Endothelial cell (in vitro differentiated cells): ENCODE measurements around the gene EML4. TPM values are rescaled to one million over a fixed set of nuclear protein-coding genes. Genes with fewer than 3 reads are reported as not detected.

Experiments
- DNase-seq: peaks from one replicate; pipeline ENCODE4 v3.0.0; 2021; ENCODE audit warnings: low spot score
- H3K27ac Mint-ChIP-seq: one replicate; pipeline ENCODE4 v1.8.0; 2021; ENCODE audit warnings: mixed read lengths, inconsistent platforms; ENCODE audit not compliant: unreplicated experiment
- H3K27me3 Mint-ChIP-seq: one replicate; pipeline ENCODE4 v1.8.0; 2021; ENCODE audit warnings: mild to moderate bottlenecking, moderate library complexity, mixed read lengths, inconsistent platforms; ENCODE audit not compliant: unreplicated experiment
- H3K36me3 Mint-ChIP-seq: one replicate; pipeline ENCODE4 v1.8.0; 2021; ENCODE audit warnings: mild to moderate bottlenecking, low read depth, mixed read lengths, inconsistent platforms; ENCODE audit not compliant: unreplicated experiment
- H3K4me1 Mint-ChIP-seq: one replicate; pipeline ENCODE4 v1.8.0; 2021; ENCODE audit warnings: mild to moderate bottlenecking, mixed read lengths, inconsistent platforms; ENCODE audit not compliant: unreplicated experiment
- H3K4me3 Mint-ChIP-seq: one replicate; pipeline ENCODE4 v1.8.0; 2021; ENCODE audit warnings: mild to moderate bottlenecking, mixed read lengths, inconsistent platforms; ENCODE audit not compliant: unreplicated experiment
- H3K9me3 Mint-ChIP-seq: one replicate; pipeline ENCODE4 v1.8.0; 2021; ENCODE audit warnings: mixed read lengths, inconsistent platforms; ENCODE audit not compliant: unreplicated experiment
- total RNA-seq: library from RNA; stranded (reverse); fragmentation: NEBNext Ultra II Directional; extraction: Animal tissue kit (Norgen Biotek cat#: 25700); gene quantifications from one replicate; pipeline ENCODE4 v1.2.1, GENCODE V29; 2021; ENCODE audit not compliant: unreplicated experiment
- TF ChIP-seq, protein P1 (sequence below): fragments of 200-600 bp; sonication (generic); IDR thresholded peaks from one replicate; pipeline ENCODE4 v1.5.0; 2021; ENCODE audit warnings: antibody characterized with exemption; ENCODE audit not compliant: unreplicated experiment

Gene EML4
- total RNA-seq, 1 donor from 2014 or later, result 49.7 TPM

DNA sequence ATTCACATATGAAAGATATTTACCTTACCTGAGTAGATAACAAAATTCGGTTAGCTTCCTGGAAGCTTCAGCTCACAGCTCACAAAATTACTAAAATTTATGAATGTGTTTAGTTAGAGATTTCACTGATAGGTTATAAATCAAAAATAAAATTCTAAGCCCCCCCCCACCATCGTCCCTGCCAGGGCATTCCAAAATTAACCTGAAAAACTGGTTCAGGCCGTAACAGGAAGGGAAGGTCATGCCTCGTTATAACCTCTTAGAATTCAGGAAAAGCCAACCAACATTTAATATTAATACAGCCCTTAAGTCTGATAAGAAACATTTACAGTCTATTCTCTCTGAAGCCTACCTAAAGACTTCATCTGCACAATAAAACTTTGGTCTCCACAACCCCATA, 143.0 kb downstream of the EML4 start:
- Mint-ChIP-seq H3K4me1 (peaks cover 3% of the 10 kb centered on the region), H3K9me3 (no peaks in the 10 kb centered on the region), H3K27ac (peak overlapping the region; percentile 52), H3K4me3 (no peak overlapping the region), H3K36me3 (no peaks in the 10 kb centered on the region), H3K27me3 (no peaks in the 10 kb centered on the region)
- TF ChIP-seq, protein P1, sequence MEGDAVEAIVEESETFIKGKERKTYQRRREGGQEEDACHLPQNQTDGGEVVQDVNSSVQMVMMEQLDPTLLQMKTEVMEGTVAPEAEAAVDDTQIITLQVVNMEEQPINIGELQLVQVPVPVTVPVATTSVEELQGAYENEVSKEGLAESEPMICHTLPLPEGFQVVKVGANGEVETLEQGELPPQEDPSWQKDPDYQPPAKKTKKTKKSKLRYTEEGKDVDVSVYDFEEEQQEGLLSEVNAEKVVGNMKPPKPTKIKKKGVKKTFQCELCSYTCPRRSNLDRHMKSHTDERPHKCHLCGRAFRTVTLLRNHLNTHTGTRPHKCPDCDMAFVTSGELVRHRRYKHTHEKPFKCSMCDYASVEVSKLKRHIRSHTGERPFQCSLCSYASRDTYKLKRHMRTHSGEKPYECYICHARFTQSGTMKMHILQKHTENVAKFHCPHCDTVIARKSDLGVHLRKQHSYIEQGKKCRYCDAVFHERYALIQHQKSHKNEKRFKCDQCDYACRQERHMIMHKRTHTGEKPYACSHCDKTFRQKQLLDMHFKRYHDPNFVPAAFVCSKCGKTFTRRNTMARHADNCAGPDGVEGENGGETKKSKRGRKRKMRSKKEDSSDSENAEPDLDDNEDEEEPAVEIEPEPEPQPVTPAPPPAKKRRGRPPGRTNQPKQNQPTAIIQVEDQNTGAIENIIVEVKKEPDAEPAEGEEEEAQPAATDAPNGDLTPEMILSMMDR, result no peak
- DNase-seq, result no peak

DNA sequence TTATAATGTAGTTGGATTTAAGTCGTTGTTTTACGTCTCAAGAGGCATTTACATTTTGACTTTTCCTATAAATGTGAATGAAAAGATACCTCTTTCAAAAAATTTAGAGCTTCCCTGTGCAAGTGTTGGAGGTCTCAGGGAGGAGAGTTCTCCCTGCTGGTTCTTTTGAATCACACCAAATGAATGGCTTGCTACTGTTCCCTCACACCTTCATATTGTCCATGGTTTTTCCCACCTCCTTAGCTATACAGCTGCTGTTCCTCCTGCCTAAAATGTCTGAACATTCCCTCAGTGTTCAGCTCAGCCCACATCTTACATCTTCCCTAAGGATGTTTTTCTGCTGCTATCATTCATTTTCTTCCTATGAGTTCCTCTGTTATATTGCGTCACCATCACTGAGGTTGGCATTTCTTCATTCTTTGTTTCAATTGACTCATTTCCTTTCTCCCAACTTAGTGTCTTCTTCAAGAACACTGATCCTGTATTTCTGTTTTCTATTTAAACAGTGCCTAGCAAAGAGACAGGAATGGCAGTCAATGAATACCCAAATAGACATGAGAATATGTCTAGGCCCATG, 145.8 kb downstream of the EML4 start:
- no peaks in the 10 kb centered on the region for H3K9me3 Mint-ChIP-seq
- TF ChIP-seq, protein P1, result no peak
- H3K27ac Mint-ChIP-seq, result no peak overlapping the region
- H3K27me3 Mint-ChIP-seq, result no peaks in the 10 kb centered on the region
- no peak overlapping the region for H3K4me3 Mint-ChIP-seq
- H3K4me1 Mint-ChIP-seq, result peaks cover 3% of the 10 kb centered on the region
- DNase-seq, result no peak
- H3K36me3 Mint-ChIP-seq, result no peaks in the 10 kb centered on the region

DNA sequence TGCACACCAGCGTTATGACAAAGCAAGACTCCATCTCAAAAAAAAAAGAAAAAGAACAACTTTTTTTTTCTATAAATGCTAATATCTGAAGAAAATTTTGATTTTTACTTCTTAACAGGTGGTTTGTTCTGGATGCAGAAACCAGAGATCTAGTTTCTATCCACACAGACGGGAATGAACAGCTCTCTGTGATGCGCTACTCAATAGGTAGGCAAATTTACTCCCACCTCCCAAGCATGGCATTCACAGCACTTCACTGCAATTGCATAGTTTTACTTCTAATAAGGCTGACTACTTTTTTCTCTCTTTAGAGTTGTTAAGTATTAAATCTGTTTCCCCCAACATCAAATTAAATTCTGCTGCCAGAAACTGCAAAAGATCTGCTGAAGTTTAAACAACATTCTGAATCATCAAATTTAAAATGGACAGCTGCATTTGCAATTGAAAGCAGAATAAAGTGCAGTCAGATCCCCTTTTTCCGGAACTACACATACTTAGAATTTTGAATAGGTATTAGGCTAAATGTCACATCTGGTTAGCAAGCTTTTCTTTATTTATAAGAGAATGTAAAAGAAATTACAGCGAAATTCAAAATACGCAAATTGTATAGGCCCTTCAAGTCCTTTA, 146.8 kb downstream of the EML4 start:
- Mint-ChIP-seq H3K4me1 (peaks cover 3% of the 10 kb centered on the region), H3K36me3 (no peaks in the 10 kb centered on the region), H3K9me3 (no peaks in the 10 kb centered on the region), H3K27ac (no peak overlapping the region), H3K27me3 (no peaks in the 10 kb centered on the region), H3K4me3 (no peak overlapping the region)
- no peak for DNase-seq
- TF ChIP-seq, protein P1, result no peak

DNA sequence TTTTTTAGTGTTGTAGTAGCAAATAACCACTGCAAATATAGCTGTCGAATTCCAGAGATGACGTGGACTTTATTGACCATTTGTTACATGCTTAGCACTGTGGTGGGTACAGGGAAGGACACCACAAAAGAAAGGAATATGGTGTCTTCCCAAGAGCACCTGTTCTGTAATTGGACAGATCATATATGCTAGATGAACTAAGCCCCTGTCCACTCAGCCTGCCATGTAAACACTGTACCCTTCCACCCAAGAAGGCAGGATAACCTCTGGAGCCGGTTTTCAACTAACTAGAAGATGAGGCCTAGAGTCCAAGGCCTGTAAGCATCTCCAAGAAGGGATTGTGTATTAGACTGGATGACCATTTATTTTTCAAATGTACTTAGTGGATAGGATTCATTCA, 147.8 kb downstream of the EML4 start:
- Mint-ChIP-seq H3K4me3 (no peak overlapping the region), H3K27ac (no peak overlapping the region), H3K9me3 (no peaks in the 10 kb centered on the region), H3K36me3 (no peaks in the 10 kb centered on the region), H3K4me1 (peaks cover 3% of the 10 kb centered on the region), H3K27me3 (no peaks in the 10 kb centered on the region)
- TF ChIP-seq, protein P1, result no peak
- DNase-seq, result no peak

DNA sequence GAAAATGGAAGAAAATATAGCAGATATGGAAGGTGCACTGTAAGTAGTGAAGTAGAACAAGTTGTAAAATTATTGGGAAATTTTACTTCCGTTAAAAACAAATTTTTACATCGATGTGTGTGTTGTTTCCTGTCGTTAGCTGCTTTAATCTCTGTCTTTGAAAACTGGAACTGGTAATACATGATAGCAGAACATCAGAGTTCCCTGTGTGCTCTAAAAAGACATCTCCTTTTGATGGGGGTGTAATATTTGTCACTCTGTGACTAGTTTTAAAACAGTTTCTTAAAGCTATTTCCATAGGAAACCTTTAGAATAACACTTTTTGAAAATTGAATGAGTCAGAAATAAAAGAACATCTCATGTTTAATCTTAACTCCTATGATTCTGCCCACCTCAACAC, 148.3 kb downstream of the EML4 start:
- H3K27me3 Mint-ChIP-seq, result no peaks in the 10 kb centered on the region
- H3K9me3 Mint-ChIP-seq, result no peaks in the 10 kb centered on the region
- peaks cover 3% of the 10 kb centered on the region for H3K4me1 Mint-ChIP-seq
- no peak overlapping the region for H3K27ac Mint-ChIP-seq
- H3K4me3 Mint-ChIP-seq, result no peak overlapping the region
- DNase-seq, result no peak
- TF ChIP-seq, protein P1, result no peak
- H3K36me3 Mint-ChIP-seq, result no peaks in the 10 kb centered on the region
